A549 (cell line): ENCODE data around the gene ARHGEF6. TPM values are rescaled to one million over a fixed set of nuclear protein-coding genes. Genes with fewer than 3 reads are reported as not detected.

Source experiments
- ATAC-seq, 2 experiments: fragments of 200-7000 bp in 1 of 2; fragments of >200 bp in 1 of 2; cut with Nextera tagmentation in 1 of 2; cut with Tn5 transposase in 1 of 2; 3 replicates each; pipeline versions ENCODE4 v1.8.0 to v1.9.1; 2018 to 2020; ENCODE audit warnings: mild to moderate bottlenecking in 1 of 2, moderate library complexity in 1 of 2
- CTCF ChIA-PET: fragments of 300-600 bp; sonication (Branson Sonifier 250); formaldehyde crosslinking; extraction: SDS; loops from one replicate; lab custom pipeline; 2021; ENCODE audit warnings: antibody characterized with exemption, inconsistent platforms; lab: Yijun Ruan, JAX
- POLR2A ChIA-PET: fragments of 350-600 bp; formaldehyde crosslinking; extraction: SDS; loops from one replicate; lab custom pipeline; 2021; ENCODE audit warnings: antibody characterized with exemption, inconsistent platforms; lab: Yijun Ruan, JAX
- DNase-seq, 2 experiments: peaks; one replicate each; pipeline versions ENCODE4 v3.0.0 to v3.0.0-alpha.2; 2011 to 2016; ENCODE audit warnings: low read depth in 1 of 2, low spot score in 1 of 2
- FAIRE-seq: peaks from 2 replicates; lab custom pipeline; 2011; peaks lifted over from hg19 to GRCh38; lab: Jason Lieb, UNC
- H3K27ac ChIP-seq, 2 experiments: fragments of >200 bp; sonication (Bioruptor Twin); formaldehyde crosslinking; 3 replicates each; pipeline ENCODE4 v1.5.1; 2016 to 2017
- H3K4me1 ChIP-seq: fragments of >200 bp; sonication (Bioruptor Twin); formaldehyde crosslinking; 3 replicates; pipeline ENCODE4 v1.6.1; 2016
- H3K4me2 ChIP-seq: fragments of >200 bp; sonication (Bioruptor Twin); formaldehyde crosslinking; 3 replicates; pipeline ENCODE4 v1.6.1; 2016
- H3K4me3 ChIP-seq: fragments of >200 bp; sonication (Bioruptor Twin); formaldehyde crosslinking; 3 replicates; pipeline ENCODE4 v1.5.1; 2016
- H3K9me3 ChIP-seq: fragments of >200 bp; sonication (Bioruptor Twin); formaldehyde crosslinking; 3 replicates; pipeline ENCODE4 v1.6.1; 2016
- CBX8 ChIP-seq: fragments of 200-600 bp; sonication (generic); IDR thresholded peaks from 2 replicates; pipeline ENCODE4 v1.6.1; 2016
- CTCF ChIP-seq: fragments of >200 bp; sonication (Bioruptor Twin); formaldehyde crosslinking; IDR thresholded peaks from 3 replicates; pipeline ENCODE4 v1.5.1; 2016
- EHMT2 ChIP-seq: fragments of 200-600 bp; sonication (generic); IDR thresholded peaks from 2 replicates; pipeline ENCODE4 v1.6.1; 2016; ENCODE audit warnings: antibody characterized with exemption, low read depth, mild to moderate bottlenecking, moderate library complexity
- EP300 ChIP-seq, 2 experiments: fragments of >200 bp; sonication (Bioruptor Twin); formaldehyde crosslinking; IDR thresholded peaks; 2 replicates in 1 of 2; 3 replicates in 1 of 2; pipeline ENCODE4 v1.6.1; 2016 to 2017
- ESRRA ChIP-seq: fragments of 150-350 bp; IDR thresholded peaks from 2 replicates; pipeline ENCODE4 v1.6.1; 2014; ENCODE audit warnings: mild to moderate bottlenecking, low read length, borderline replicate concordance
- FOSL2 ChIP-seq, 2 experiments: fragments of 450-650 bp in 1 of 2; fragments of >200 bp in 1 of 2; sonication (Bioruptor Twin) in 1 of 2; formaldehyde crosslinking; IDR thresholded peaks; 2 replicates each; pipeline versions ENCODE4 v1.5.0 to v1.6.1; 2016 to 2020; ENCODE audit warnings: mild to moderate bottlenecking in 1 of 2, moderate library complexity in 1 of 2
- GATA3 ChIP-seq: IDR thresholded peaks from 2 replicates; pipeline ENCODE4 v1.6.1; 2012; ENCODE audit warnings: borderline replicate concordance
- HEYL ChIP-seq: fragments of 250-450 bp; sonication (Bioruptor Pico); IDR thresholded peaks from 2 replicates; pipeline ENCODE4 v1.8.0; 2021; ENCODE audit warnings: mild to moderate bottlenecking, moderate library complexity
- KDM5A ChIP-seq: fragments of 200-600 bp; sonication (generic); IDR thresholded peaks from 2 replicates; pipeline ENCODE4 v1.6.1; 2016; ENCODE audit warnings: antibody characterized with exemption, mild to moderate bottlenecking
- MAFK ChIP-seq: fragments of 450-650 bp; IDR thresholded peaks from 2 replicates; pipeline ENCODE4 v1.6.1; 2014; ENCODE audit not compliant: partially characterized antibody
- MAZ ChIP-seq: fragments of 150-350 bp; IDR thresholded peaks from 2 replicates; pipeline ENCODE4 v1.6.1; 2014; ENCODE audit warnings: antibody characterized with exemption, low read depth, low read length, borderline replicate concordance
- MYC ChIP-seq: IDR thresholded peaks from 2 replicates; pipeline ENCODE4 v1.6.1; 2012; ENCODE audit warnings: mild to moderate bottlenecking, inconsistent platforms, low read length, improper control_type of control experiment, borderline replicate concordance
- PBX3 ChIP-seq: IDR thresholded peaks from 2 replicates; pipeline ENCODE4 v1.6.1; 2012
- POLR2AphosphoS2 ChIP-seq: conservative IDR thresholded peaks from 2 replicates; pipeline ENCODE4 v1.6.1; 2012; ENCODE audit warnings: low read length, improper control_type of control experiment, inconsistent platforms
- RARB ChIP-seq: fragments of 250-450 bp; sonication (Bioruptor Pico); IDR thresholded peaks from 2 replicates; pipeline ENCODE4 v1.8.0; 2021; ENCODE audit warnings: mild to moderate bottlenecking, moderate library complexity
- RCOR1 ChIP-seq: fragments of 150-350 bp; IDR thresholded peaks from 2 replicates; pipeline ENCODE4 v1.6.1; 2014; ENCODE audit warnings: antibody characterized with exemption, low read length, low read depth
- SMC3 ChIP-seq: fragments of >200 bp; sonication (Bioruptor Twin); formaldehyde crosslinking; IDR thresholded peaks from 3 replicates; pipeline ENCODE4 v1.6.1; 2018; ENCODE audit warnings: inconsistent platforms
- TP53 ChIP-seq: fragments of 250-450 bp; sonication (Bioruptor Pico); IDR thresholded peaks from 2 replicates; pipeline ENCODE4 v1.5.0; 2021; ENCODE audit warnings: mild to moderate bottlenecking, moderate library complexity
- ZC3H11A ChIP-seq: fragments of 450-650 bp; IDR thresholded peaks from 2 replicates; pipeline ENCODE4 v1.6.1; 2014; ENCODE audit warnings: antibody characterized with exemption, mild to moderate bottlenecking
- ZFP36 ChIP-seq: fragments of 450-650 bp; IDR thresholded peaks from 2 replicates; pipeline ENCODE4 v1.6.1; 2014; ENCODE audit warnings: borderline replicate concordance; ENCODE audit not compliant: partially characterized antibody
- ZNF302 ChIP-seq: fragments of 250-450 bp; sonication (Bioruptor Pico); IDR thresholded peaks from 2 replicates; pipeline ENCODE4 v1.9.0; 2021; ENCODE audit warnings: inconsistent platforms, mild to moderate bottlenecking, moderate library complexity
- WGBS: methylation state at CpG from one replicate; pipeline ENCODE4 v1.1.6; 2017; ENCODE audit errors: missing lambda C conversion rate; 5-methylcytosine and 5-hydroxymethylcytosine counted together
- polyA plus RNA-seq, 4 experiments: library from polyadenylated mRNA; depleted of rRNA in 3 of 4; stranded (reverse); fragments of >200 nt; fragmentation: RNase III in 1 of 4; extraction: RNeasy Plus Mini Kit Qiagen cat#74134 plus additional on column Dnase treatment in 1 of 4; gene quantifications; 2 replicates in 3 of 4; 3 replicates in 1 of 4; pipeline ENCODE4 v1.2.3, GENCODE V29; 2011 to 2017

ARHGEF6 gene
- polyA plus RNA-seq, 2 of the 4 experiments (the other 2 are of a cell fraction) = 0.10 to 0.30 TPM

GRCh38 chrX:136671006-136671610 is 109.6 kb downstream of the ARHGEF6 start:
- H3K4me2 ChIP-seq = no peak overlapping the region
- H3K4me1 ChIP-seq = no peaks in the 10 kb centered on the region
- 48% methylated on average over 3 of the region's 3 CpGs for WGBS
- no peaks in the 10 kb centered on the region for H3K9me3 ChIP-seq
- CTCF ChIA-PET = interaction anchor here (1.4 kb wide), 1 partner anchor 24 kb away, joined by 3 read pairs; no protein-coding TSS in a partner anchor
- TF ChIP-seq MAFK = peak; percentile 77
- no peak for TF ChIP-seq EHMT2
- TF ChIP-seq, all 56 proteins: peak for 1
- POLR2A ChIA-PET = no interaction called here
- DNase-seq (no peak), ATAC-seq (no peak), FAIRE-seq (peak; percentile 65)
- H3K4me3 ChIP-seq = no peak overlapping the region
- no peak overlapping the region for H3K27ac ChIP-seq

- no peak for TF ChIP-seq RCOR1
- no peak for TF ChIP-seq RARB (CRISPR knock-in tag)
- TF ChIP-seq POLR2AphosphoS2 = no peak
- TF ChIP-seq SMC3 = no peak
- TF ChIP-seq MYC = no peak
- no peak for TF ChIP-seq ESRRA
- TF ChIP-seq ZNF302 (CRISPR knock-in tag) = no peak
- no peak for TF ChIP-seq EP300 (IDR thresholded peaks at IDR 0.05)
- no peak for TF ChIP-seq GATA3
- TF ChIP-seq CBX8 = no peak
- TF ChIP-seq FOSL2 (IDR thresholded peaks at IDR 0.05) = no peak
- no peak for TF ChIP-seq FOSL2 (CRISPR knock-in tag; IDR thresholded peaks at IDR 0.05)
- no peak for TF ChIP-seq KDM5A
- no peak for TF ChIP-seq TP53
- TF ChIP-seq ZC3H11A = no peak
- TF ChIP-seq CTCF = no peak
- TF ChIP-seq HEYL (CRISPR knock-in tag) = no peak
- TF ChIP-seq ZFP36 = no peak
- no peak for TF ChIP-seq EHMT2
- Histone ChIP-seq H3K27ac (no peak overlapping the region), H3K4me1 (no peaks in the 10 kb centered on the region), H3K4me2 (no peak overlapping the region), H3K9me3 (0 out of 3 replicates have a peak, but pooled peaks cover 5% of the 10 kb centered on the region), H3K4me3 (no peak overlapping the region)
- DNase-seq (no peak), ATAC-seq (no peak), FAIRE-seq (no peak)
- ChIA-PET POLR2A (no interaction called here), CTCF (interaction anchor here (1.8 kb wide), 1 partner anchor 27 kb away, joined by 7 read pairs; no protein-coding TSS in a partner anchor)
- 66% methylated on average over 10 of the region's 10 CpGs for WGBS
Measured at GRCh38 chrX:136667446-136668168, 113.1 kb downstream of the ARHGEF6 start.

GRCh38 chrX:136666088-136666487 is 114.6 kb downstream of the ARHGEF6 start:
- 0 out of 3 replicates have a peak, but pooled peaks cover 5% of the 10 kb centered on the region for H3K9me3 ChIP-seq
- H3K4me1 ChIP-seq = no peaks in the 10 kb centered on the region
- no peak overlapping the region for H3K27ac ChIP-seq
- WGBS = 0% methylated on average over 1 of the region's 1 CpG
- ChIA-PET POLR2A (no interaction called here), CTCF (interaction anchor here (0.6 to 1.8 kb wide), 2 partner anchors 29 to 323 kb away, joined by 3 to 7 read pairs; no protein-coding TSS in a partner anchor)
- H3K4me3 ChIP-seq = no peak overlapping the region
- DNase-seq (no peak), FAIRE-seq (no peak), ATAC-seq (no peak)
- H3K4me2 ChIP-seq = no peak overlapping the region
- TF ChIP-seq MAZ (no peak), FOSL2 (IDR thresholded peaks at IDR 0.05) (no peak), FOSL2 (CRISPR knock-in tag; IDR thresholded peaks at IDR 0.05) (no peak), ESRRA (no peak), PBX3 (no peak)
